Naive thymus-derived CD8-positive, alpha-beta T cell (primary cell): ENCODE results near the gene GARIN1A. TPM values are rescaled to one million over a fixed set of nuclear protein-coding genes. Genes with fewer than 3 reads are reported as not detected.
A peak's percentile ranks its signal among the peaks of the same experiment; 100 is the strongest.
"Not testable (repeated sequence)": the region's sequence is repeated elsewhere in the genome, so short reads cannot be mapped to it uniquely, and the experiment has no call there.

Experiments used
- ATAC-seq, 2 donors: fragments of 150-1000 bp; cut with Tn5 transposase in 1 of 2; sonication (Bioruptor Pico), chemical (Tn5 transposase) in 1 of 2; 1 replicate in 1 of 2; 2 replicates in 1 of 2; pipeline ENCODE4 v1.10.0; 2021; ENCODE audit warnings: mild to moderate bottlenecking in 2 of 2, moderate library complexity in 2 of 2
- POLR2A ChIA-PET: fragments of 350-600 bp; sonication (Branson Sonifier 250); formaldehyde crosslinking; loops from one replicate; lab custom pipeline; 2021; ENCODE audit warnings: antibody characterized with exemption; lab: Charles Lee
- DNase-seq, 10 donors: peaks; one replicate each; pipeline versions ENCODE4 v3.0.0 to v3.0.0-alpha.2; 2020 to 2022
- H3K27ac Mint-ChIP-seq, 10 donors: one replicate each; pipeline ENCODE4 v1.8.0; 2020 to 2022; ENCODE audit warnings: mild to moderate bottlenecking in 10 of 10, mixed read lengths in 10 of 10, moderate library complexity in 4 of 10, inconsistent platforms in 1 of 10
- H3K27me3 Mint-ChIP-seq, 5 donors: one replicate each; pipeline ENCODE4 v1.8.0; 2021 to 2022; ENCODE audit warnings: mixed read lengths in 5 of 5
- H3K36me3 Mint-ChIP-seq, 3 donors: one replicate each; pipeline ENCODE4 v1.8.0; 2020 to 2022; ENCODE audit warnings: mixed read lengths in 3 of 3, mild to moderate bottlenecking in 2 of 3, inconsistent platforms in 1 of 3
- H3K4me1 Mint-ChIP-seq, 4 donors: one replicate each; pipeline ENCODE4 v1.8.0; 2021 to 2022; ENCODE audit warnings: mixed read lengths in 4 of 4
- H3K4me3 Mint-ChIP-seq, 10 donors: one replicate each; pipeline ENCODE4 v1.8.0; 2020 to 2022; ENCODE audit warnings: mild to moderate bottlenecking in 10 of 10, mixed read lengths in 10 of 10, moderate library complexity in 6 of 10, inconsistent platforms in 1 of 10
- H3K9me3 Mint-ChIP-seq, 9 donors: one replicate each; pipeline ENCODE4 v1.8.0; 2020 to 2022; ENCODE audit warnings: mixed read lengths in 9 of 9, mild to moderate bottlenecking in 3 of 9, inconsistent platforms in 1 of 9, moderate library complexity in 1 of 9
- polyA plus RNA-seq, 3 donors: library from polyadenylated mRNA; unstranded; fragments of 300-500 nt; fragmentation: Illumina TruSeq; gene quantifications; one replicate each; pipeline ENCODE4 v1.2.3, GENCODE V29; 2021
- total RNA-seq, 8 experiments: library from RNA in 2 of 8; stranded (reverse) in 2 of 8; gene quantifications; one replicate each; pipeline ENCODE4 v1.2.3 and lab custom pipeline; 2021 to 2026

Gene GARIN1A
- total and polyA plus RNA-seq, 5 experiments from 2014 or later, result 0.02 to 3.6 (median 1.5) TPM; not detected in 1

DNA sequence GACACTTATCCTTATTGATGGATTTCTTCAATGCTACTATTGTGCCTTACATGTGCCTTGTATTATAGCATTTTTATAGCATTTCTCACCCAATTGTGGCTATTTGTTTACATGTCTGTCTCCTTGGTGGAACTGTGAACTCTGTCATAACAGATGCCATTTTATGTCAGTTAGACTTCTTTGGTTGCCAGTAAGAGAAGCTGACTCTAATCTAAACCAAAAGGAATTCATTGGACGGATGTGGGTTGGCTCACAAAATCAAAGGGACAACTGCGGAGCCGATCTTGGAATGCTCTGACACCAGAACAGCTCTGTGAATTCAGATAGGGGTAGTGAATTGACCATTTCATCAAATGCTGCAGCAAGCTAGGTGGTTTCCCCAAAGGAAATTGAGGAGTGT is 15.0 kb downstream of the GARIN1A start:
- ATAC-seq (no peak), DNase-seq (no peak)
- H3K4me1 Mint-ChIP-seq, result peaks cover 0 to under 1% (median 0%) of the 10 kb centered on the region in 4 donors
- H3K9me3 Mint-ChIP-seq, result peaks cover 0 to 1% (median 0%) of the 10 kb centered on the region in 9 donors
- H3K36me3 Mint-ChIP-seq, result peaks cover 0 to 6% (median 0%) of the 10 kb centered on the region in 3 donors
- no peak overlapping the region for H3K27ac Mint-ChIP-seq
- H3K4me3 Mint-ChIP-seq, result no peak overlapping the region
- POLR2A ChIA-PET, result no interaction called here
- H3K27me3 Mint-ChIP-seq, result peaks cover 0 to 4% (median 0%) of the 10 kb centered on the region in 5 donors

GRCh38 chr7:128688492-128688891 is 16.4 kb downstream of the GARIN1A start:
- ATAC-seq, result no peak
- no peak overlapping the region for H3K4me3 Mint-ChIP-seq
- peaks cover 0 to 4% (median 0%) of the 10 kb centered on the region in 3 donors for H3K36me3 Mint-ChIP-seq
- peaks cover 1 to 4% (median 2%) of the 10 kb centered on the region in 5 donors for H3K27me3 Mint-ChIP-seq
- POLR2A ChIA-PET, result no interaction called here
- no peak overlapping the region for H3K27ac Mint-ChIP-seq
- no peaks in the 10 kb centered on the region for H3K4me1 Mint-ChIP-seq
- DNase-seq, result no peak
- H3K9me3 Mint-ChIP-seq, result peaks cover 0 to 1% (median 0%) of the 10 kb centered on the region in 9 donors

- peaks cover 1 to 13% (median 4%) of the 10 kb centered on the region in 5 donors for H3K27me3 Mint-ChIP-seq
Measured at GRCh38 chr7:128689161-128689935, 17.3 kb downstream of the GARIN1A start.

GRCh38 chr7:128691227-128691626 is 19.1 kb downstream of the GARIN1A start:
- POLR2A ChIA-PET, result no interaction called here
- H3K27me3 Mint-ChIP-seq, result peaks cover 6 to 25% (median 10%) of the 10 kb centered on the region in 5 donors
- H3K36me3 Mint-ChIP-seq, result no peaks in the 10 kb centered on the region
- DNase-seq, result no peak
- H3K27ac Mint-ChIP-seq, result no peak overlapping the region
- no peak for ATAC-seq
- no peaks in the 10 kb centered on the region for H3K4me1 Mint-ChIP-seq
- no peak overlapping the region for H3K4me3 Mint-ChIP-seq
- peaks cover 0 to 1% (median 0%) of the 10 kb centered on the region in 9 donors for H3K9me3 Mint-ChIP-seq

More at GRCh38 chr7:128689161-128689935, 17.3 kb downstream of the GARIN1A start:
- H3K4me3 Mint-ChIP-seq, H3K9me3 Mint-ChIP-seq, H3K36me3 Mint-ChIP-seq, H3K4me1 Mint-ChIP-seq, POLR2A ChIA-PET, H3K27ac Mint-ChIP-seq, DNase-seq, ATAC-seq: not testable (repeated sequence)

DNA sequence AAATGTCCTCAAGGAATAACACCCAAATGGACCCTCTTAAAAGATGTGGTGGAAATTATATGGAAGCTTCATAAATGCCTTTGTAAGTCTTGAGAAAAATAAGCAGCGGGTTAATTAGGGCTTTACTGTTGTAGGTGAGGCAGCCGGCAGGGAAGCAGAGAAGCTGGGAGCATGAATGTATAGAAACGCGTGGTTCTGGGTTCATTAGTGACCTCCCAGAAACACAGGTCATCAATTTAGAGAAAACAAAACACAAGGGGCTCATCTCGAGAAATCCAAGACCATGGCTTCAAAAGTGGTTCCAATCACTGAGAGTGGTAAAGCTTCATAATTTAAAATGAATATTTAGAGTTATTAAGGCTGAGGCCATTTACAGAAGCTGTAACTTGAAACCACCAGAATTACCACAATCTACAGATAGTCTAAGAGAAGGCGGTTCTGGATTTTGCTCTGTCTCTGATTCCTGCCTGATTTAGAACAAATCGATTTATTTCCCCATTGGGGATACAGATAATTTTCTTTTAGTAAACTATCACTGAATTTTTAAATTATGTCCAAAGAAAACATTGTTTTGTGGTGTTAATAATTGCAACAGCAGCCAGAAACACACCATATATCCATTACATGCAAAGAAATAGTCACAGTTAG is 20.7 kb downstream of the GARIN1A start:
- POLR2A ChIA-PET, result no interaction called here
- no peak for DNase-seq
- H3K36me3 Mint-ChIP-seq, result no peaks in the 10 kb centered on the region
- no peak for ATAC-seq
- H3K4me3 Mint-ChIP-seq, result no peak overlapping the region
- H3K4me1 Mint-ChIP-seq, result peaks cover 3 to 7% (median 6%) of the 10 kb centered on the region in 4 donors
- H3K27ac Mint-ChIP-seq, result no peak overlapping the region
- H3K9me3 Mint-ChIP-seq, result peaks cover 0 to 1% (median 0%) of the 10 kb centered on the region in 9 donors
- peaks cover 12 to 40% (median 24%) of the 10 kb centered on the region in 5 donors for H3K27me3 Mint-ChIP-seq

DNA sequence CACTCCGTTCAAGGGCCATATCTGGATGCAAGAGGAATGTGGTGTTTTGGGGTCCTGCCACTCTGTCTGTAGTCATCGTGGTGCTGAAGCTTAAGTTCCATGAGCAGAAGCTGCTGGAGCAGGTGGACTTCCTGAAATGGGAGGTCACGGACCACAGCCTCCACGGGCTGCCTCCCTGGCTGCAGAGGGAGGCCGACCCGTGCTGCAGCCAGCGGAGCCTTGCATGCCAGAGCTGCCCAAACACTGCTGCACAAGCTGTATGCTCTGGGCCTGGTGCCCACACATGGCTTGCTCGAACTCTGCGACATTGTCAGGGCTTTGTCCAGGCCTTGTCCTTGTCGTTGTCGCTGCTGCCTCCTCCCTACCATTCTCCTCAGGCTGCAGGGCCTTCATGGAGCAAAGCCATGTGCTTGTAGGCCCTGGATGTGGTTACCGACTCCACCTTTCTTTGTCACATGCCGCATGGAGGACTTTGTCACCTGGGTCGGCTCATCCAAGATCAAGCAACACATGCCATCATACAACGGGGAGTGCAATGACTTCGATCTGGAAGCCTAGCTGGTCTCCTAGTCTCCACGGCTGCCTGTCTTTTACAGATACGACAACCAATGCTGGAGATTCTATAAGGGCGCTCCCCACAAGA is 21.4 kb downstream of the GARIN1A start:
- ATAC-seq, result no peak
- H3K4me1 Mint-ChIP-seq, result peaks cover 7 to 14% (median 9%) of the 10 kb centered on the region in 4 donors
- peak overlapping the region in 1 of 10 donors; percentile 37 for H3K27ac Mint-ChIP-seq
- no peak for DNase-seq
- POLR2A ChIA-PET, result no interaction called here
- peaks cover 18 to 48% (median 31%) of the 10 kb centered on the region in 5 donors for H3K27me3 Mint-ChIP-seq
- peaks cover 0 to 4% (median 0%) of the 10 kb centered on the region in 9 donors for H3K9me3 Mint-ChIP-seq
- no peaks in the 10 kb centered on the region for H3K36me3 Mint-ChIP-seq
- no peak overlapping the region for H3K4me3 Mint-ChIP-seq

GRCh38 chr7:128694738-128695137 is 22.6 kb downstream of the GARIN1A start:
- H3K27me3 Mint-ChIP-seq, result peaks cover 25 to 58% (median 40%) of the 10 kb centered on the region in 5 donors
- no peak overlapping the region for H3K4me3 Mint-ChIP-seq
- no peak overlapping the region for H3K27ac Mint-ChIP-seq
- peaks cover 7 to 17% (median 9%) of the 10 kb centered on the region in 4 donors for H3K4me1 Mint-ChIP-seq
- peaks cover 0 to 4% (median 0%) of the 10 kb centered on the region in 9 donors for H3K9me3 Mint-ChIP-seq
- DNase-seq (no peak), ATAC-seq (no peak)
- POLR2A ChIA-PET, result no interaction called here
- H3K36me3 Mint-ChIP-seq, result no peaks in the 10 kb centered on the region

GRCh38 chr7:128697302-128697905 is 25.3 kb downstream of the GARIN1A start:
- peak overlapping the region; percentile 62 to 87 (median 78) for H3K4me3 Mint-ChIP-seq
- ATAC-seq, result peak; percentile 68 to 70
- peak in 9 of 10 donors; percentile 11 to 55 (median 36) for DNase-seq
- H3K4me1 Mint-ChIP-seq, result peaks cover 7 to 17% (median 9%) of the 10 kb centered on the region in 4 donors
- POLR2A ChIA-PET, result no interaction called here
- H3K27me3 Mint-ChIP-seq, result peaks cover 39 to 80% (median 57%) of the 10 kb centered on the region in 5 donors
- H3K36me3 Mint-ChIP-seq, result no peaks in the 10 kb centered on the region
- H3K9me3 Mint-ChIP-seq, result peaks cover 0 to 4% (median 0%) of the 10 kb centered on the region in 9 donors
- H3K27ac Mint-ChIP-seq, result peak overlapping the region in 1 of 10 donors; percentile 11

- POLR2A ChIA-PET, result no interaction called here
- Mint-ChIP-seq H3K27me3 (peaks cover 36 to 68% (median 55%) of the 10 kb centered on the region in 5 donors), H3K4me3 (no peak overlapping the region), H3K4me1 (peaks cover 7 to 21% (median 9%) of the 10 kb centered on the region in 4 donors), H3K36me3 (no peaks in the 10 kb centered on the region), H3K9me3 (peaks cover 0 to 4% (median 0%) of the 10 kb centered on the region in 9 donors), H3K27ac (no peak overlapping the region)
- DNase-seq (no peak), ATAC-seq (no peak)
Measured at GRCh38 chr7:128699196-128699712, 27.2 kb downstream of the GARIN1A start.

DNA sequence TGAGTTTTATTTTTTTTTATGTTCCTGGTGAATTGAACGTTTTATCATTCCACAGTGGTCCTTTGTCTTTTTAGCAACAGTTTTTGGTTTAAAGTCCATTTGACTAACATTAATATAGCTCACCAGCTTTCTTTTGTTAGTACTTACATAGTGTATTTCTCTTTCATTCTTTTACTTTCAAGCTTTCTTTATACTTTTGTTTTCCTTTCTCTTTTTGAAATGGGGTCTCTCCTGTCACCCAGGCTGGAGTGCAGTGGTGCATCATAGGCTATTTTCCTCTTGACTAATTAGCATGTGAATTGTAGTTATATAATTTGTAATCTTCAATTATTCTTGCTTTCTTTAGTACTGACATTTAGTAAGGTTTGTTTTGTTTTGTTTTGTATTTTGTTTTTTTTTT is 27.8 kb downstream of the GARIN1A start:
- ATAC-seq (no peak), DNase-seq (no peak)
- Mint-ChIP-seq H3K27me3 (peaks cover 36 to 62% (median 53%) of the 10 kb centered on the region in 5 donors), H3K27ac (peak overlapping the region in 1 of 10 donors; percentile 54), H3K4me1 (peaks cover 7 to 21% (median 9%) of the 10 kb centered on the region in 4 donors), H3K4me3 (no peak overlapping the region), H3K36me3 (no peaks in the 10 kb centered on the region), H3K9me3 (peaks cover 0 to 4% (median 0%) of the 10 kb centered on the region in 9 donors)
- POLR2A ChIA-PET, result no interaction called here

DNA sequence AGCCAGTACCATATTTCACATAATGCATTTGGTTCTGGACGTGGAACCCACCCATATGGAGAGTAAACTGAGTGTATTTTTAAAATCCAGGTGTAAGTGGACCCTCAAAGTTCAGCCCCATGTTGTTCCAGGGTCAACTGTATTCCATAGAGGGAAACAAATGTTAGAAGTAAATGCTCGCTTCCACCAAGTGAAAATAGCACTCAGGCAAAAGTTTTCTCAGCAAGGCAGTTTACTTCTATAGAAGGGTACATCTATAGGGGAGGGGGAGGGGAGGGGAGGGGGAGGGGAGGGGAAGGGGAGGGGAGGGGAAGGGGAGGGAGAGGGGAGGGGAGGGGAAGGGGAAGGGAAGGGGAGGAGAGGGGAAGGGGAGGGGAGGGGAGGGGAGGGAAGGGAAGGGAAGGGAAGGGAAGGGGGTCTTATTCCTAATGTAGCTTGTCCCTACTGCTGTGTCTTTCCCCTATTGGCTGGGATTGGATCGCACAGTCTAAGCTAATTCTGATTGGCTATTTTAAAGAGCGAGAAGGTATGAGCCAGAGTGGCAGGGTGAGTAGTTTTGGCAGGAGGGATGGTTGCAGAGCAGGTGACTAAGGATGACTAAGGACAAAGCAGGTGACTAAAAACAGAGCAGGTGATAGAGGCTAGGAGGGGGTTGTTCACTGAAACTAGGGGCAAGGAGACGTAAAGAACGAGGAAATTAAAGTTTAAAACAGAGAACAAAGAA is 29.1 kb downstream of the GARIN1A start:
- Mint-ChIP-seq H3K9me3 (peaks cover 0 to 4% (median 0%) of the 10 kb centered on the region in 9 donors), H3K4me3 (no peak overlapping the region), H3K36me3 (no peaks in the 10 kb centered on the region), H3K4me1 (peaks cover 7 to 21% (median 9%) of the 10 kb centered on the region in 4 donors), H3K27ac (no peak overlapping the region), H3K27me3 (peaks cover 34 to 55% (median 50%) of the 10 kb centered on the region in 5 donors)
- no peak for ATAC-seq
- DNase-seq, result no peak
- POLR2A ChIA-PET, result no interaction called here
